Endometrial microvascular endothelial cells (primary cell): ENCODE data around the gene KIF1B. TPM values are rescaled to one million over a fixed set of nuclear protein-coding genes. Genes with fewer than 3 reads are reported as not detected.

Source experiments
- in situ Hi-C: cut with HindIII; loops from 2 replicates; pipeline ENCODE4 v1.10.0; 2017; ENCODE audit warnings: low sequenced_read_pairs, low pct_unique_long_range_greater_than_20kb; ENCODE audit errors: inconsistent ontology term
- total RNA-seq: library from RNA; depleted of rRNA; stranded (reverse); fragments of >200 nt; gene quantifications from one replicate; pipeline ENCODE4 v1.2.3, GENCODE V29; 2015; ENCODE audit errors: inconsistent ontology term

KIF1B gene
- total RNA-seq, 1 donor from 2014 or later = 23.5 TPM

DNA sequence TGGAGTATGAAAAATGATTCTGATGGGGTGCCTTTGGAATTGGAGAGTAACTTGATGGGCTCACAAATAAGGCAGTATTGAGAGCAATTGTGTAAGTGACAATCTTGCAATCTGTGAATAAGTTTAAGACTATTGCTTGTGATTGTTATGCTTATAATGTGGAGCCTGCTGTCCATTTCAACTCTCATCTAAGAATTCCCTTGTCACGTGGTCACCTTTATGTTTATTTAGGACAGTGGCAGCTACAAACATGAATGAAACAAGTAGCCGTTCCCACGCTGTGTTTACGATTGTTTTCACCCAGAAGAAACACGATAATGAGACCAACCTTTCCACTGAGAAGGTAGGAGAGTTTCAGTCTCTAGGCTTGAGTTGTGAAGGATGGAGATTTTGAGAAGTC is 57.6 kb downstream of the KIF1B start:
- in situ Hi-C loops = no loop called here

GRCh38 chr1:10271090-10271489 is 60.7 kb downstream of the KIF1B start:
- in situ Hi-C loops = no loop called here

DNA sequence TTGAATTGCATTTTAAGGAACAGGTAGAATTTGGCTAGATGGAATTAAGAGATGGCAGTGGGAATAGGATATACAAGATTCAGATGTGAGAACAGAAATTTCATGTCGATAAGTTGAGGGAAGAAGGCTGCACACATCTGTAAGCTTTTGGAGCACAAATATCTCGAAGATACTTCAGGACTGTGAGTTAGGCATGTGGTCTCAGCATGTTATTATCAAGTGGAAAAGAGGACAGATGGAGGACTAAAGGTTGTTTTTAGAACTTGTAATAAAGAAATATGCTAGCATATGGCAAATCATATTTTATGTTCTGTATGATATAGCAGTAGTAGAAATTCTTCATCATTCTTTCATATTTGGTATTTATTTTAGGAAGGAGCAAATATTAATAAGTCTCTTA is 61.5 kb downstream of the KIF1B start:
- in situ Hi-C loops = no loop called here

- in situ Hi-C loops = no loop called here
Observed at GRCh38 chr1:10272274-10272673, 61.9 kb downstream of the KIF1B start.

- in situ Hi-C loops = no loop called here
Observed at GRCh38 chr1:10278880-10279279, 68.5 kb downstream of the KIF1B start.

- in situ Hi-C loops = no loop called here
Observed at GRCh38 chr1:10280439-10281350, 70.3 kb downstream of the KIF1B start.

GRCh38 chr1:10283318-10283984 is 73.1 kb downstream of the KIF1B start:
- in situ Hi-C loops = no loop called here

- in situ Hi-C loops = no loop called here
Observed at GRCh38 chr1:10286244-10286643, 75.9 kb downstream of the KIF1B start.

DNA sequence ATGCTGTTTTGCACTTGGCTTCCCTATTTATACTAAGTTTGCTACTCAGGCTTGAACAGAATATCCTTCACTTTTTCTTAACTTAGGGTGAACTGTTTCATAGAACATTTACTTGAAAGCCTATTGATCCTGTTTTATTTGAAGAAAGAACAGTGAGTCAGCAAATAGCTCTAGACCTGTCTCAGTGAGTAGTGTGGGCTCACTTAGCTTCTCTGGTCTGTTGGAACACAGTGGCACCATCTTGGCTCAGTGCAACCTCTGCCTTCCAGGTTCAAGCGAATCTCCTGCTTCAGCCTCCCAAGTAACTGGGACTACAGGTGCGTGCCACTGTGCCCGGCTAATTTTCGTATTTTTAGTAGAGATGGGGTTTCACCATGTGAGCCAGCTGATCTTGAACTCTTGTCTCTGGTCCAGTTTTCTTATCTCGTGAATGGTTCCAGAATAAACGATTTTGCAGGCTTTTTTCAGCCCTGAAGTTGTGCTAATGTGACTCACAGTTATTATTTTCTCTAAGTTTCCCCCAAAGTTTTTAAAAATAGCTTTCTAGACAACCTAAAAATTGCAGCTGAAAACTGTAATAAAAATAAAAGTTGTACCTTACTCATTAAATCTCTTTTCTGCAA is 76.8 kb downstream of the KIF1B start:
- in situ Hi-C loops = no loop called here

DNA sequence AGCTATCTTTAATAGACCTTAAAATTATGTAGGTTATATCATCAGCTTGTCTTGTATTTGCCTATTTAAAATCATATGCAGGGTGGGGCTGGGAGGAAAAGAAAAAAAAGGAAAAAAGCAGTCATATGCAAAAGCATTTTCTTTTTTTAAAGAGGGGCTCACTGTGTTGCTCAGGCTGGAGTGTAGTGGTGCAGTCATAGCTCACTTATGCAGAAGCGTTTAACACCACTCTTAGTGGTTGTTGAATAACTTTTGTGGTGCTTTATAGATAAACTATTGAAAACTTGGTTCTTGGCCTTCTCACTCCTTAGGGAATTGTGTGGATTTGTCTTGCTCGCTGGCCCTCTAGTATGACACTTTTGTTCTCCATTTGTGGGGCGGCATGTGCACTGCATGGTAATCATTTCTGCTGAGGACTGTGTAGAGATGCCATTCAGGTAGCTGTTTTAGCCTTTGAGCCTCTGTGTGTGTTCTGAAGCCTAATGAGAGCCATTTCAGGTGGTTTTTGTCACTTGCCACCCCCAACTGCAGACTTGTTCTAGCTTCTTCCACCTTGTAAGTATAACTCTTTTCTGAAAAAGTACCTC is 77.8 kb downstream of the KIF1B start:
- in situ Hi-C loops = no loop called here

- in situ Hi-C loops = no loop called here
Observed at GRCh38 chr1:10291705-10292104, 81.3 kb downstream of the KIF1B start.

GRCh38 chr1:10292188-10292587 is 81.8 kb downstream of the KIF1B start:
- in situ Hi-C loops = no loop called here

- in situ Hi-C loops = no loop called here
Observed at GRCh38 chr1:10295481-10296085, 85.2 kb downstream of the KIF1B start.

DNA sequence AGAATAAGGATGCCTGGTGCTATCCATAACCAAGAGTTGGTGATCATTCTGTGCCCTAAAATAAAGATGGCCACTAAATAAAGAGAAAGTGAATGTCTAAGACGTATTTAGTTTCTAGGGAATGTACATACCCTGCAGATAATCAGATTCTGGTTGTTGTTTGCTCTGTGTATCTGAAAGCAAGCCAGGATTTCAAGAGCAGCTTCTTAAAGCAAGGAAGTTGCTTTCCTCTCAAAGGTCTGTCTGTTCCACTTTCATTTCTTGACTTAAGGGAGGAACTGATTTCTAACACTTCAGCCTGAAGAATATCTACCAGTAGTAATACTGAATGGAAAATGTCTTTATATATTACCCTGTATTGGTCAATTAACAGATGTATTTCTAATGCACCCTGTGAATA is 88.8 kb downstream of the KIF1B start:
- in situ Hi-C loops = no loop called here

- in situ Hi-C loops = loop anchor here (10.0 kb wide), 1 partner anchor 192 kb away; no protein-coding TSS in a partner anchor
Observed at GRCh38 chr1:10302416-10302815, 92.0 kb downstream of the KIF1B start.

- in situ Hi-C loops = loop anchor here (10.0 kb wide), 1 partner anchor 191 kb away; no protein-coding TSS in a partner anchor
Observed at GRCh38 chr1:10304295-10304694, 93.9 kb downstream of the KIF1B start.

DNA sequence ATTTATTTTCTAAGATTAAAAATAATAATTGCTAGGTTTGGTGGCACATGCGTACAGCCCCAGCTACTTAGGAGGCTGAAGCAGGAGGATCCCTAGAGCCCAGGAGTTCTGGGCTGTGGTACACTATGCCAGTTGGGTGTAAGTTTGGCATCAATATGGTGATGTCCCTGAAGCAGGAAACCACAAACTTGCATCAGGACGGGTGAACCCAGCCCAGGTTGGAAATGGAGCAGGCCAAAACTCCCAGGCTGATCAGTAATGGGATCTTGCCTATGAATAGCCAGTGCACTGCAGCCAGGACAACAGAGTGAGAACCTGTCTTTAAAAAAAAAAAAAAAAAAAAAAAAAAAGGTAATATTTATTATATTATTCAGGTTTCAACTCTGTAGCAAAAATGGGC is 96.1 kb downstream of the KIF1B start:
- in situ Hi-C loops = loop anchor here (10.0 kb wide), 1 partner anchor 188 kb away; no protein-coding TSS in a partner anchor

DNA sequence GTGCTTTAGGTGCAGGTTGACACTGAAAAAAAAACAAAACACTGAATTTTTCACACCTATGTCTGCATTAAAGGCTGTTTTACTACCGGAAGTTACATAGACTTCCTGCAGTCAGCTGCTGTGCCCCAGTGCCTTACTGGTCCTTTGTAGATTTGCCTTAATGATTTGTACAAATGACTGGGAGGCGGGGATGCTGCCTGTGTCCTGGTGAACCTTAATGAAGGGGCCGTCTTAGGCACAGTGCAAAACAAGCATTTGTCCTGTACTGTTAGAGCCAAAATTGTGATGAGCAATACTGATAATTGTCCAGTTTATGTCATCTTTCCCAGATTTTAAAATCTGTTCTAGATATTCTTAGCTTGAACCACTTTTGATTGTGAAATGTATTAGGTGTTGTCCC is 97.6 kb downstream of the KIF1B start:
- in situ Hi-C loops = loop anchor here (10.0 kb wide), 1 partner anchor 187 kb away; no protein-coding TSS in a partner anchor
